Body of pancreas (tissue), 4 donors: Measurements from ENCODE around the gene ASAP3. TPM values are rescaled to one million over a fixed set of nuclear protein-coding genes. Genes with fewer than 3 reads are reported as not detected.
A peak's percentile ranks its signal among the peaks of the same experiment; 100 is the strongest.

Experiments
- ATAC-seq: fragments of 150-250 bp; one replicate; pipeline ENCODE4 v1.9.1; 2016
- DNase-seq, 4 donors: peaks; one replicate each; pipeline ENCODE4 v3.0.0-alpha.2; 2019
- H3K27ac ChIP-seq, 4 donors: fragments of 200-600 bp; sonication (generic); 1 replicate in 3 of 4; 2 replicates in 1 of 4; pipeline versions ENCODE4 v1.5.1 to v1.6.1; 2016 to 2019; ENCODE audit warnings: mild to moderate bottlenecking in 1 of 4, mixed read lengths in 1 of 4, moderate library complexity in 1 of 4
- H3K27me3 ChIP-seq, 2 donors: fragments of 200-600 bp; sonication (generic); one replicate each; pipeline ENCODE4 v1.6.0; 2016; ENCODE audit warnings: mild to moderate bottlenecking in 1 of 2
- H3K36me3 ChIP-seq, 2 donors: fragments of 200-600 bp; sonication (generic); replicated peaks in 1 of 2; 2 replicates each; pipeline ENCODE4 v1.5.1; 2016; ENCODE audit warnings: low read depth in 2 of 2; ENCODE audit not compliant: insufficient read depth in 1 of 2
- H3K4me1 ChIP-seq: fragments of 200-600 bp; sonication (generic); one replicate; pipeline ENCODE4 v1.6.0; 2016
- H3K4me3 ChIP-seq, 2 donors: fragments of 200-600 bp; sonication (generic); 1 replicate in 1 of 2; 2 replicates in 1 of 2; pipeline ENCODE4 v1.5.1; 2016 to 2019
- H3K9me3 ChIP-seq, 3 donors: fragments of 200-600 bp; sonication (generic); 1 replicate in 2 of 3; 2 replicates in 1 of 3; pipeline ENCODE4 v1.5.1; 2016
- CTCF ChIP-seq, 7 experiments: fragments of 450-650 bp in 4 of 7; fragments of 200-600 bp in 3 of 7; sonication (generic) in 3 of 7; IDR thresholded peaks; one replicate each; pipeline ENCODE4 v1.5.1; 2016 to 2019; ENCODE audit warnings: antibody characterized with exemption in 7 of 7
- POLR2A ChIP-seq, 3 donors: fragments of 450-650 bp; IDR thresholded peaks; one replicate each; pipeline ENCODE4 v1.6.1; 2016; ENCODE audit warnings: antibody characterized with exemption in 3 of 3, mild to moderate bottlenecking in 2 of 3
- WGBS, 2 donors: methylation state at CpG; one replicate each; pipeline ENCODE4 v1.1.5; 2017; 5-methylcytosine and 5-hydroxymethylcytosine counted together
- intact Hi-C: fragments of 100-400 bp; cut with DNase I; formaldehyde crosslinking; loops from one replicate; pipeline ENCODE4 v1.15.1; 2023
- total RNA-seq, 2 donors: library from RNA; depleted of rRNA; stranded (reverse); fragments of >200 nt; gene quantifications; one replicate each; pipeline ENCODE4 v1.1.0, GENCODE V29; 2016

ASAP3 gene
- total RNA-seq, 2 donors from 2014 or later = 27.4 to 39.4 TPM

- H3K4me1 ChIP-seq = peaks cover 22% of the 10 kb centered on the region
- DNase-seq (peak; percentile 88 to 95 (median 94)), ATAC-seq (peak; percentile 96)
- no peaks in the 10 kb centered on the region for H3K36me3 ChIP-seq
- no peaks in the 10 kb centered on the region for H3K9me3 ChIP-seq
- peak overlapping the region; percentile 75 to 84 (median 76) for H3K27ac ChIP-seq
- TF ChIP-seq CTCF (IDR thresholded peaks at IDR 0.05) (no peak), POLR2A (IDR thresholded peaks at IDR 0.05) (peak in 1 of 3 donors; percentile 54)
- 0% methylated on average over 5 of the region's 5 CpGs for WGBS, 2 donors
- no peaks in the 10 kb centered on the region for H3K27me3 ChIP-seq
- H3K4me3 ChIP-seq = no peak overlapping the region
- intact Hi-C loops = no loop called here
Measured at GRCh38 chr1:23452011-23452411, 32.0 kb downstream of the ASAP3 start.

- Histone ChIP-seq H3K4me1 (peaks cover 22% of the 10 kb centered on the region), H3K36me3 (no peaks in the 10 kb centered on the region), H3K27ac (peak overlapping the region; percentile 70 to 84 (median 76)), H3K27me3 (no peaks in the 10 kb centered on the region), H3K4me3 (no peak overlapping the region), H3K9me3 (no peaks in the 10 kb centered on the region)
- TF ChIP-seq CTCF (IDR thresholded peaks at IDR 0.05) (no peak), POLR2A (IDR thresholded peaks at IDR 0.05) (no peak)
- WGBS, 2 donors = 35 to 50% methylated on average over 1 of the region's 1 CpG
- ATAC-seq = no peak
- no peak for DNase-seq
- intact Hi-C loops = no loop called here
Measured at GRCh38 chr1:23451441-23451840, 32.5 kb downstream of the ASAP3 start.

- DNase-seq (no peak), ATAC-seq (no peak)
- Histone ChIP-seq H3K4me1 (peaks cover 22% of the 10 kb centered on the region), H3K27ac (peak overlapping the region; percentile 70 to 84 (median 76)), H3K36me3 (no peaks in the 10 kb centered on the region), H3K9me3 (no peaks in the 10 kb centered on the region), H3K27me3 (no peaks in the 10 kb centered on the region), H3K4me3 (no peak overlapping the region)
- WGBS, 2 donors = 85 to 87% methylated on average over 4 of the region's 4 CpGs
- intact Hi-C loops = no loop called here
- TF ChIP-seq POLR2A (IDR thresholded peaks at IDR 0.05) (no peak), CTCF (IDR thresholded peaks at IDR 0.05) (no peak)
Measured at GRCh38 chr1:23450894-23451293, 33.1 kb downstream of the ASAP3 start.

- TF ChIP-seq CTCF (IDR thresholded peaks at IDR 0.05) (no peak), POLR2A (IDR thresholded peaks at IDR 0.05) (no peak)
- peak; percentile 24 to 53 (median 38) for DNase-seq
- intact Hi-C loops = no loop called here
Measured at GRCh38 chr1:23449958-23450357, 34.0 kb downstream of the ASAP3 start.

GRCh38 chr1:23449306-23449705 lies 34.7 kb downstream of the ASAP3 start:
- H3K4me3 ChIP-seq = no peak overlapping the region
- WGBS, 2 donors = 83 to 85% methylated on average over 3 to 6 of the region's 6 CpGs
- intact Hi-C loops = no loop called here
- TF ChIP-seq CTCF (IDR thresholded peaks at IDR 0.05) = no peak
- no peak for TF ChIP-seq POLR2A (IDR thresholded peaks at IDR 0.05)
- no peaks in the 10 kb centered on the region for H3K36me3 ChIP-seq
- H3K27ac ChIP-seq = no peak overlapping the region
- H3K9me3 ChIP-seq = no peaks in the 10 kb centered on the region
- H3K27me3 ChIP-seq = no peaks in the 10 kb centered on the region
- H3K4me1 ChIP-seq = peaks cover 22% of the 10 kb centered on the region
- DNase-seq = no peak
- no peak for ATAC-seq

More at GRCh38 chr1:23449958-23450357, 34.0 kb downstream of the ASAP3 start:
- H3K9me3 ChIP-seq = no peaks in the 10 kb centered on the region
- H3K36me3 ChIP-seq = no peaks in the 10 kb centered on the region
- peaks cover 22% of the 10 kb centered on the region for H3K4me1 ChIP-seq
- 76 to 94% methylated on average over 4 of the region's 4 CpGs for WGBS, 2 donors
- H3K27ac ChIP-seq = no peak overlapping the region
- no peaks in the 10 kb centered on the region for H3K27me3 ChIP-seq
- no peak overlapping the region for H3K4me3 ChIP-seq
- ATAC-seq = no peak
